Thymus (tissue), 11 donors: Measurements from ENCODE around the gene MYO18B. TPM values are rescaled to one million over a fixed set of nuclear protein-coding genes. Genes with fewer than 3 reads are reported as not detected.

Experiments
- DNase-seq, 9 donors: peaks; one replicate each; pipeline ENCODE4 v3.0.0-alpha.2; 2013; ENCODE audit warnings: low spot score in 9 of 9, low read depth in 6 of 9, missing footprints in 1 of 9
- H3K27ac ChIP-seq, 2 donors: one replicate each; pipeline ENCODE4 v1.5.1; 2013; ENCODE audit warnings: control low read depth in 1 of 2, low read depth in 1 of 2, low read length in 1 of 2, mild to moderate bottlenecking in 1 of 2, moderate library complexity in 1 of 2
- H3K27me3 ChIP-seq, 2 donors: one replicate each; pipeline ENCODE4 v1.5.1; 2013; ENCODE audit warnings: low read length in 1 of 2; ENCODE audit not compliant: control insufficient read depth in 2 of 2, insufficient read depth in 1 of 2
- H3K36me3 ChIP-seq, 2 donors: one replicate each; pipeline ENCODE4 v1.5.1; 2013; ENCODE audit warnings: low read length in 1 of 2, mild to moderate bottlenecking in 1 of 2, moderate library complexity in 1 of 2; ENCODE audit not compliant: control insufficient read depth in 2 of 2, insufficient read depth in 2 of 2
- H3K4me1 ChIP-seq, 2 donors: one replicate each; pipeline ENCODE4 v1.5.1; 2013; ENCODE audit warnings: low read length in 2 of 2; ENCODE audit not compliant: control insufficient read depth in 2 of 2, insufficient read depth in 2 of 2
- H3K4me3 ChIP-seq, 2 donors: one replicate each; pipeline ENCODE4 v1.5.1; 2013; ENCODE audit warnings: low read length in 2 of 2, control low read depth in 1 of 2, mild to moderate bottlenecking in 1 of 2
- H3K9me3 ChIP-seq, 2 donors: one replicate each; pipeline ENCODE4 v1.5.1; 2013; ENCODE audit warnings: low read length in 1 of 2, mild to moderate bottlenecking in 1 of 2; ENCODE audit not compliant: control insufficient read depth in 2 of 2, insufficient read depth in 1 of 2
- WGBS: extraction: QIAGEN DNeasy Blood & Tissue Kit; methylation state at CpG from one replicate; pipeline ENCODE4 v1.1.7; 2013; 5-methylcytosine and 5-hydroxymethylcytosine counted together
- polyA plus RNA-seq: library from polyadenylated mRNA; stranded (reverse); fragments of 200-250 nt; gene quantifications from one replicate; pipeline ENCODE4 v1.2.3, GENCODE V29; 2013
- total RNA-seq: library from RNA; stranded (reverse); fragments of 120-200 nt; gene quantifications from one replicate; pipeline ENCODE4 v1.2.4, GENCODE V29; 2013
- donor health status: healthy.

MYO18B gene
- total and polyA plus RNA-seq, 2 donors: 2.4 to 13.8 TPM

GRCh38 chr22:25883482-25884033 is 141.6 kb downstream of the MYO18B start:
- peaks cover 0 to 6% of the 10 kb centered on the region in 2 donors for H3K4me1 ChIP-seq
- no peak overlapping the region for H3K4me3 ChIP-seq
- WGBS: 45% methylated on average over 5 of the region's 5 CpGs
- H3K27ac ChIP-seq: peak overlapping the region in 1 of 2 donors; percentile 60
- H3K36me3 ChIP-seq: no peaks in the 10 kb centered on the region
- DNase-seq: peak in 1 of 9 donors; percentile 16
- H3K9me3 ChIP-seq: no peaks in the 10 kb centered on the region
- no peaks in the 10 kb centered on the region for H3K27me3 ChIP-seq

GRCh38 chr22:25884121-25884520 is 142.1 kb downstream of the MYO18B start:
- H3K9me3 ChIP-seq: no peaks in the 10 kb centered on the region
- 90% methylated on average over 4 of the region's 4 CpGs for WGBS
- no peak overlapping the region for H3K4me3 ChIP-seq
- peaks cover 0 to 6% of the 10 kb centered on the region in 2 donors for H3K4me1 ChIP-seq
- no peak for DNase-seq
- peak overlapping the region; percentile 8 to 60 for H3K27ac ChIP-seq
- H3K36me3 ChIP-seq: no peaks in the 10 kb centered on the region
- H3K27me3 ChIP-seq: no peaks in the 10 kb centered on the region

- WGBS: 76% methylated on average over 5 of the region's 5 CpGs
- Histone ChIP-seq H3K27ac (no peak overlapping the region), H3K9me3 (no peaks in the 10 kb centered on the region), H3K36me3 (no peaks in the 10 kb centered on the region), H3K27me3 (no peaks in the 10 kb centered on the region), H3K4me3 (no peak overlapping the region), H3K4me1 (peaks cover 0 to 6% of the 10 kb centered on the region in 2 donors)
- no peak for DNase-seq
Measured at GRCh38 chr22:25888399-25889054, 146.5 kb downstream of the MYO18B start.

- Histone ChIP-seq H3K27me3 (no peaks in the 10 kb centered on the region), H3K4me3 (no peak overlapping the region), H3K9me3 (no peaks in the 10 kb centered on the region), H3K36me3 (no peaks in the 10 kb centered on the region), H3K27ac (no peak overlapping the region), H3K4me1 (no peaks in the 10 kb centered on the region)
- WGBS: 94% methylated on average over 10 of the region's 10 CpGs
- no peak for DNase-seq
Measured at GRCh38 chr22:25890651-25891050, 148.7 kb downstream of the MYO18B start.

GRCh38 chr22:25892678-25893077 is 150.7 kb downstream of the MYO18B start:
- no peaks in the 10 kb centered on the region for H3K9me3 ChIP-seq
- WGBS: 65% methylated on average over 4 of the region's 4 CpGs
- no peak overlapping the region for H3K4me3 ChIP-seq
- no peaks in the 10 kb centered on the region for H3K27me3 ChIP-seq
- no peak overlapping the region for H3K27ac ChIP-seq
- no peaks in the 10 kb centered on the region for H3K36me3 ChIP-seq
- DNase-seq: no peak
- no peaks in the 10 kb centered on the region for H3K4me1 ChIP-seq

GRCh38 chr22:25895678-25896077 is 153.7 kb downstream of the MYO18B start:
- Histone ChIP-seq H3K4me1 (no peaks in the 10 kb centered on the region), H3K9me3 (no peaks in the 10 kb centered on the region), H3K36me3 (no peaks in the 10 kb centered on the region), H3K27me3 (no peaks in the 10 kb centered on the region), H3K4me3 (no peak overlapping the region), H3K27ac (no peak overlapping the region)
- 83% methylated on average over 3 of the region's 3 CpGs for WGBS
- DNase-seq: no peak

- Histone ChIP-seq H3K4me3 (no peak overlapping the region), H3K9me3 (no peaks in the 10 kb centered on the region), H3K27me3 (no peaks in the 10 kb centered on the region), H3K36me3 (no peaks in the 10 kb centered on the region), H3K27ac (no peak overlapping the region), H3K4me1 (no peaks in the 10 kb centered on the region)
- peak in 1 of 9 donors; percentile 4 for DNase-seq
- WGBS: 76% methylated on average over 4 of the region's 4 CpGs
Measured at GRCh38 chr22:25896098-25896497, 154.1 kb downstream of the MYO18B start.

- Histone ChIP-seq H3K27ac (no peak overlapping the region), H3K36me3 (no peaks in the 10 kb centered on the region), H3K9me3 (no peaks in the 10 kb centered on the region), H3K4me1 (no peaks in the 10 kb centered on the region), H3K27me3 (no peaks in the 10 kb centered on the region), H3K4me3 (no peak overlapping the region)
- WGBS: 92% methylated on average over 2 of the region's 2 CpGs
- DNase-seq: no peak
Measured at GRCh38 chr22:25896592-25896991, 154.6 kb downstream of the MYO18B start.

GRCh38 chr22:25898707-25899365 is 156.8 kb downstream of the MYO18B start:
- no peak overlapping the region for H3K27ac ChIP-seq
- 69% methylated on average over 11 of the region's 11 CpGs for WGBS
- peak in 1 of 9 donors; percentile 6 for DNase-seq

More at GRCh38 chr22:25898707-25899365, 156.8 kb downstream of the MYO18B start:
- H3K4me1 ChIP-seq: no peaks in the 10 kb centered on the region
- H3K36me3 ChIP-seq: no peaks in the 10 kb centered on the region
- no peaks in the 10 kb centered on the region for H3K9me3 ChIP-seq
- H3K4me3 ChIP-seq: no peak overlapping the region
- H3K27me3 ChIP-seq: no peaks in the 10 kb centered on the region
